Stomach (tissue), 4 donors: ENCODE data around the gene NEUROD1.

ENCODE experiments used
- POLR2A ChIP-seq, 4 donors: fragments of 450-650 bp; IDR thresholded peaks; one replicate each; pipeline ENCODE4 v1.6.1; 2016; ENCODE audit warnings: antibody characterized with exemption in 4 of 4, control low read depth in 2 of 4, mild to moderate bottlenecking in 1 of 4, moderate library complexity in 1 of 4
- POLR2AphosphoS5 ChIP-seq, 3 donors: sonication (generic); formaldehyde crosslinking; IDR thresholded peaks; one replicate each; pipeline ENCODE4 v1.6.1; 2016; ENCODE audit warnings: antibody characterized with exemption in 3 of 3
- TF ChIP-seq, protein P1 (sequence below), 7 experiments: fragments of 450-650 bp in 4 of 7; fragments of 200-600 bp in 3 of 7; sonication (generic) in 3 of 7; IDR thresholded peaks; one replicate each; pipeline ENCODE4 v1.5.1; 2016 to 2019; ENCODE audit warnings: antibody characterized with exemption in 7 of 7, control low read depth in 2 of 7, mild to moderate bottlenecking in 1 of 7

- TF ChIP-seq POLR2AphosphoS5 (IDR thresholded peaks at IDR 0.05) (no peak), POLR2A (IDR thresholded peaks at IDR 0.05) (no peak)
- TF ChIP-seq, protein P1, sequence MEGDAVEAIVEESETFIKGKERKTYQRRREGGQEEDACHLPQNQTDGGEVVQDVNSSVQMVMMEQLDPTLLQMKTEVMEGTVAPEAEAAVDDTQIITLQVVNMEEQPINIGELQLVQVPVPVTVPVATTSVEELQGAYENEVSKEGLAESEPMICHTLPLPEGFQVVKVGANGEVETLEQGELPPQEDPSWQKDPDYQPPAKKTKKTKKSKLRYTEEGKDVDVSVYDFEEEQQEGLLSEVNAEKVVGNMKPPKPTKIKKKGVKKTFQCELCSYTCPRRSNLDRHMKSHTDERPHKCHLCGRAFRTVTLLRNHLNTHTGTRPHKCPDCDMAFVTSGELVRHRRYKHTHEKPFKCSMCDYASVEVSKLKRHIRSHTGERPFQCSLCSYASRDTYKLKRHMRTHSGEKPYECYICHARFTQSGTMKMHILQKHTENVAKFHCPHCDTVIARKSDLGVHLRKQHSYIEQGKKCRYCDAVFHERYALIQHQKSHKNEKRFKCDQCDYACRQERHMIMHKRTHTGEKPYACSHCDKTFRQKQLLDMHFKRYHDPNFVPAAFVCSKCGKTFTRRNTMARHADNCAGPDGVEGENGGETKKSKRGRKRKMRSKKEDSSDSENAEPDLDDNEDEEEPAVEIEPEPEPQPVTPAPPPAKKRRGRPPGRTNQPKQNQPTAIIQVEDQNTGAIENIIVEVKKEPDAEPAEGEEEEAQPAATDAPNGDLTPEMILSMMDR (IDR thresholded peaks at IDR 0.05), result no peak
These were observed 6.4 kb upstream of the NEUROD1 start for GRCh38 chr2:181686576-181687185.
